Adrenal gland (tissue), 12 donors: ENCODE measurements around the gene SEC23B. TPM values are rescaled to one million over a fixed set of nuclear protein-coding genes. Genes with fewer than 3 reads are reported as not detected.

ENCODE experiments used
- DNase-seq, 7 donors: peaks; one replicate each; pipeline ENCODE4 v3.0.0-alpha.2; 2019 to 2020
- H3K27ac ChIP-seq, 5 donors: fragments of 200-600 bp; sonication (generic) in 4 of 5; 1 replicate in 3 of 5; 2 replicates in 2 of 5; pipeline versions ENCODE4 v1.5.1 to v1.8.0; 2016 to 2020; ENCODE audit warnings: mild to moderate bottlenecking in 1 of 5
- H3K27me3 ChIP-seq: fragments of 200-600 bp; 2 replicates; pipeline ENCODE4 v1.8.0; 2021
- H3K36me3 ChIP-seq, 2 donors: fragments of 200-600 bp; replicated peaks in 1 of 2; 1 replicate in 1 of 2; 2 replicates in 1 of 2; pipeline versions ENCODE4 v1.5.1 to v1.8.0; 2018 to 2022
- H3K4me1 ChIP-seq, 2 donors: fragments of 200-600 bp; replicated peaks in 1 of 2; 1 replicate in 1 of 2; 2 replicates in 1 of 2; pipeline versions ENCODE4 v1.5.1 to v1.8.0; 2018 to 2021
- H3K4me3 ChIP-seq, 4 donors: fragments of 200-600 bp; sonication (generic) in 3 of 4; one replicate each; pipeline ENCODE4 v1.5.1; 2016 to 2018
- H3K9me3 ChIP-seq, 3 donors: fragments of 200-600 bp; sonication (generic) in 1 of 3; replicated peaks in 1 of 3; 1 replicate in 2 of 3; 2 replicates in 1 of 3; pipeline versions ENCODE4 v1.5.1 to v1.8.0; 2016 to 2021
- CTCF ChIP-seq, 6 experiments: fragments of 450-650 bp in 4 of 6; fragments of 200-600 bp in 2 of 6; sonication (generic) in 1 of 6; IDR thresholded peaks; 1 replicate in 5 of 6; 2 replicates in 1 of 6; pipeline versions ENCODE4 v1.5.1 to v1.8.0; 2016 to 2021; ENCODE audit warnings: antibody characterized with exemption in 6 of 6, mild to moderate bottlenecking in 2 of 6, moderate library complexity in 1 of 6
- POLR2A ChIP-seq, 2 donors: fragments of 450-650 bp; IDR thresholded peaks; one replicate each; pipeline ENCODE4 v1.6.1; 2017; ENCODE audit warnings: antibody characterized with exemption in 2 of 2, mild to moderate bottlenecking in 2 of 2, moderate library complexity in 1 of 2
- WGBS, 4 donors: extraction: QIAGEN DNeasy Blood & Tissue Kit in 2 of 4; methylation state at CpG; one replicate each; pipeline versions ENCODE4 v1.1.5 to v1.1.7; 2013 to 2017; 5-methylcytosine and 5-hydroxymethylcytosine counted together
- intact Hi-C, 2 donors: fragments of 100-400 bp; cut with DNase I; formaldehyde crosslinking; loops; one replicate each; pipeline versions ENCODE4 v1.14.1 to v1.15.0; 2022 to 2023
- polyA plus RNA-seq, 3 donors: library from polyadenylated mRNA; stranded (reverse); fragments of 200-250 nt in 2 of 3; fragments of 350-450 nt in 1 of 3; fragmentation: Illumina TruSeq in 1 of 3; extraction: RNeasy Lipid Tissue Mini Kit (QIAGEN cat#74804) in 1 of 3; gene quantifications; one replicate each; pipeline ENCODE4 v1.2.3, GENCODE V29; 2013 to 2014
- total RNA-seq, 9 donors: library from RNA; depleted of rRNA in 4 of 9; stranded (reverse); fragments of >200 nt in 4 of 9; fragments of 120-200 nt in 1 of 9; fragmentation: NEBNext Ultra II Directional in 1 of 9; extraction: Animal tissue kit (Norgen Biotek cat#: 25700) in 1 of 9; gene quantifications; one replicate each; pipeline versions ENCODE4 v1.1.0 to v1.2.4, GENCODE V29; 2013 to 2023
- donor health status: healthy with polysubstance abuse.
- donor health status: Bipolar disorder and iron deficiency.
- donor health status: DM: yes; HTN: yes; CAD: no.
- donor health status: DM: no; HTN: no; CAD: no.
- donor health status: DM: no; HTN: no; CAD: no.
- donor health status: DM: yes; HTN: yes; CAD: no.

Gene SEC23B
- total and polyA plus RNA-seq, 12 donors, result 7.1 to 241 (median 76.1) TPM

- Histone ChIP-seq H3K27ac (no peak overlapping the region), H3K27me3 (no peaks in the 10 kb centered on the region), H3K9me3 (no peaks in the 10 kb centered on the region), H3K4me3 (no peak overlapping the region), H3K4me1 (no peaks in the 10 kb centered on the region), H3K36me3 (peaks cover 0 to 79% of the 10 kb centered on the region in 2 donors)
- intact Hi-C loops, result no loop called here
- TF ChIP-seq POLR2A (IDR thresholded peaks at IDR 0.05) (no peak), CTCF (IDR thresholded peaks at IDR 0.05) (no peak)
- DNase-seq, result no peak
- 88 to 97% (median 95%) methylated on average over 2 of the region's 2 CpGs for WGBS, 4 donors
Observed at GRCh38 chr20:18527339-18527738, 19.6 kb downstream of the SEC23B start.

GRCh38 chr20:18527836-18528235, 20.1 kb downstream of the SEC23B start:
- H3K36me3 ChIP-seq, result peaks cover 0 to 84% of the 10 kb centered on the region in 2 donors
- DNase-seq, result no peak
- TF ChIP-seq POLR2A (IDR thresholded peaks at IDR 0.05), result no peak
- TF ChIP-seq CTCF (IDR thresholded peaks at IDR 0.05), result no peak
- intact Hi-C loops, result no loop called here
- H3K27ac ChIP-seq, result no peak overlapping the region
- 93 to 99% (median 94%) methylated on average over 2 of the region's 2 CpGs for WGBS, 4 donors
- no peaks in the 10 kb centered on the region for H3K4me1 ChIP-seq
- H3K9me3 ChIP-seq, result no peaks in the 10 kb centered on the region
- no peaks in the 10 kb centered on the region for H3K27me3 ChIP-seq
- no peak overlapping the region for H3K4me3 ChIP-seq

GRCh38 chr20:18529041-18529440, 21.3 kb downstream of the SEC23B start:
- DNase-seq, result no peak
- H3K4me3 ChIP-seq, result no peak overlapping the region
- H3K4me1 ChIP-seq, result no peaks in the 10 kb centered on the region
- no peaks in the 10 kb centered on the region for H3K9me3 ChIP-seq
- intact Hi-C loops, result no loop called here
- H3K27ac ChIP-seq, result no peak overlapping the region
- H3K27me3 ChIP-seq, result no peaks in the 10 kb centered on the region
- H3K36me3 ChIP-seq, result peaks cover 0 to 96% of the 10 kb centered on the region in 2 donors
- TF ChIP-seq CTCF (IDR thresholded peaks at IDR 0.05), result no peak
- TF ChIP-seq POLR2A (IDR thresholded peaks at IDR 0.05), result no peak

GRCh38 chr20:18532626-18533025, 24.9 kb downstream of the SEC23B start:
- H3K9me3 ChIP-seq, result no peaks in the 10 kb centered on the region
- DNase-seq, result no peak
- WGBS, 4 donors, result 85 to 94% (median 89%) methylated on average over 6 of the region's 6 CpGs
- H3K36me3 ChIP-seq, result peaks cover 0 to 90% of the 10 kb centered on the region in 2 donors
- no peaks in the 10 kb centered on the region for H3K4me1 ChIP-seq
- intact Hi-C loops, result no loop called here
- H3K27me3 ChIP-seq, result no peaks in the 10 kb centered on the region
- TF ChIP-seq CTCF (IDR thresholded peaks at IDR 0.05), result no peak
- TF ChIP-seq POLR2A (IDR thresholded peaks at IDR 0.05), result no peak
- no peak overlapping the region for H3K27ac ChIP-seq
- H3K4me3 ChIP-seq, result no peak overlapping the region
